Measurements from ENCODE around the gene KLHDC3. TPM values are rescaled to one million over a fixed set of nuclear protein-coding genes. Genes with fewer than 3 reads are reported as not detected.

KLHDC3 gene
- total and polyA plus RNA-seq, 2 of the 13 experiments (the other 11 are each of a cell fraction or from before 2014, with no cell fraction given) = 78.3 to 91.5 TPM

GRCh38 chr6:43021270-43022047 lies 7.4 kb downstream of the KLHDC3 start, which contains the start of gene RRP36 (continued):
- TF ChIP-seq ZNF710 (CRISPR knock-in tag; IDR thresholded peaks at IDR 0.05; ENCODE audit: borderline replicate concordance) (0 out of 2 replicates have a peak, but pooled peaks have one; percentile 39), MEF2D (CRISPR knock-in tag; IDR thresholded peaks at IDR 0.05) (0 out of 2 replicates have a peak, but pooled peaks have one; percentile 40), HOXA7 (CRISPR knock-in tag; IDR thresholded peaks at IDR 0.05) (no peak), ZNF281 (CRISPR knock-in tag; IDR thresholded peaks at IDR 0.05; ENCODE audit: borderline replicate concordance) (0 out of 2 replicates have a peak, but pooled peaks have one; percentile 29), ZNF678 (CRISPR knock-in tag; IDR thresholded peaks at IDR 0.05) (peak; percentile 54; the same call in 1 of the 2 replicates), ZNF441 (CRISPR knock-in tag; IDR thresholded peaks at IDR 0.05; ENCODE audit: borderline replicate concordance) (no peak), CBFB (CRISPR knock-in tag; IDR thresholded peaks at IDR 0.05) (0 out of 2 replicates have a peak, but pooled peaks have one; percentile 48), ZMYM3 (CRISPR knock-in tag; IDR thresholded peaks at IDR 0.05) (no peak), NPAS2 (CRISPR knock-in tag; IDR thresholded peaks at IDR 0.05; ENCODE audit: borderline replicate concordance) (no peak), ZNF552 (CRISPR knock-in tag; IDR thresholded peaks at IDR 0.05; ENCODE audit: borderline replicate concordance) (no peak), HHEX (CRISPR knock-in tag; IDR thresholded peaks at IDR 0.05) (no peak), KDM6A (CRISPR knock-in tag; IDR thresholded peaks at IDR 0.05; ENCODE audit: low read depth) (no peak), SIX4 (CRISPR knock-in tag; IDR thresholded peaks at IDR 0.05) (no peak), FOXM1 (CRISPR knock-in tag; IDR thresholded peaks at IDR 0.05) (no peak), RCOR2 (CRISPR knock-in tag; IDR thresholded peaks at IDR 0.05) (no peak), ZNF430 (CRISPR knock-in tag; IDR thresholded peaks at IDR 0.05) (peak; percentile 56), ZNF672 (CRISPR knock-in tag; IDR thresholded peaks at IDR 0.05) (peak; percentile 76; the same call in 1 of the 2 replicates), MAFF (IDR thresholded peaks at IDR 0.05; ENCODE audit: low read depth, low read length) (no peak), FOXA3 (CRISPR knock-in tag; IDR thresholded peaks at IDR 0.05) (no peak), RFX1 (IDR thresholded peaks at IDR 0.05) (no peak), ZBTB10 (CRISPR knock-in tag; IDR thresholded peaks at IDR 0.05; ENCODE audit: borderline replicate concordance) (no peak; the same call in 1 of the 2 replicates)
- TF ChIP-seq, protein P1, sequence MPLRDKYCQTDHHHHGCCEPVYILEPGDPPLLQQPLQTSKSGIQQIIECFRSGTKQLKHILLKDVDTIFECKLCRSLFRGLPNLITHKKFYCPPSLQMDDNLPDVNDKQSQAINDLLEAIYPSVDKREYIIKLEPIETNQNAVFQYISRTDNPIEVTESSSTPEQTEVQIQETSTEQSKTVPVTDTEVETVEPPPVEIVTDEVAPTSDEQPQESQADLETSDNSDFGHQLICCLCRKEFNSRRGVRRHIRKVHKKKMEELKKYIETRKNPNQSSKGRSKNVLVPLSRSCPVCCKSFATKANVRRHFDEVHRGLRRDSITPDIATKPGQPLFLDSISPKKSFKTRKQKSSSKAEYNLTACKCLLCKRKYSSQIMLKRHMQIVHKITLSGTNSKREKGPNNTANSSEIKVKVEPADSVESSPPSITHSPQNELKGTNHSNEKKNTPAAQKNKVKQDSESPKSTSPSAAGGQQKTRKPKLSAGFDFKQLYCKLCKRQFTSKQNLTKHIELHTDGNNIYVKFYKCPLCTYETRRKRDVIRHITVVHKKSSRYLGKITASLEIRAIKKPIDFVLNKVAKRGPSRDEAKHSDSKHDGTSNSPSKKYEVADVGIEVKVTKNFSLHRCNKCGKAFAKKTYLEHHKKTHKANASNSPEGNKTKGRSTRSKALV (CRISPR knock-in tag; IDR thresholded peaks at IDR 0.05) = no peak
